ENCODE results near the gene ARMS2. TPM values are rescaled to one million over a fixed set of nuclear protein-coding genes. Genes with fewer than 3 reads are reported as not detected.

The ARMS2 gene
- total RNA-seq, 1 donor from 2014 or later: not detected

DNA sequence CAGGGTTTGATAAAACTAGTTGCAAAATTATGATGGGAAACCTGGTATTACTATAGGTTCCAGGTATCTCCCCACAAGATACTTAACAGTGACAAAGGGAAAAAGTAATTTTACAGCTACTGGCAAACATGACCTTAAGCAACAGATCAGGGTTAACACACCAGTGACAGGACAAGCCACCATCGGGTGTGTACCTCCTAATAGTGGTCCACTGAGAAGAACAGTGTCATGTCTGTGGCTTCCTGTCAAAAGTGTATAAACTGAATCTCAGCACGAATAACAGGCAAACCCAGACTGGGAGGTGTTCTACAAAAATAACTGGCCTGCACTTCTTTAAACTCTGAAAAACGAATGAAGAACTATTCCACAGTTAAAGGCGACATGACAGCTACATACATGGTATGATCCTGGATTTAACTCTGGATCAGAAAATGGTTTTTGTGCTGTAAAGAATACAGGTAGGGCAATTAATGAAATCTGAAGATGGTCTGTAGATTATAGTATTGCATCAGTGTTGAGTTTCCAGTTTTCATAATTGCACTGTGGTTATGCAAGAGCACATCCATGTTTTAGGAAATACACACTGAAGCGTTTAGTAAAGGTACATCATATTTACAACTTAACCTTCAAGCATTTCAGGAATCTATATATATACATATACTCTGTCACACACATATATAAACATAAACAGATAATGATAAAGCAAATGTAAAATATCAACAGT lies 32.0 kb upstream of the ARMS2 start:
- H3K9me3 ChIP-seq: no peaks in the 10 kb centered on the region
- peaks cover 0 to 15% of the 10 kb centered on the region in 2 donors for H3K36me3 ChIP-seq
- H3K27me3 ChIP-seq: no peaks in the 10 kb centered on the region
- DNase-seq (ENCODE audit: extremely low spot score in 2 of 2): no peak
- H3K27ac ChIP-seq: no peak overlapping the region
- TF ChIP-seq POLR2A (IDR thresholded peaks at IDR 0.05) (no peak), POLR2AphosphoS5 (IDR thresholded peaks at IDR 0.05; ENCODE audit: insufficient read depth in 1 of 2, low read depth in 1 of 2) (no peak)
- TF ChIP-seq, protein P1, sequence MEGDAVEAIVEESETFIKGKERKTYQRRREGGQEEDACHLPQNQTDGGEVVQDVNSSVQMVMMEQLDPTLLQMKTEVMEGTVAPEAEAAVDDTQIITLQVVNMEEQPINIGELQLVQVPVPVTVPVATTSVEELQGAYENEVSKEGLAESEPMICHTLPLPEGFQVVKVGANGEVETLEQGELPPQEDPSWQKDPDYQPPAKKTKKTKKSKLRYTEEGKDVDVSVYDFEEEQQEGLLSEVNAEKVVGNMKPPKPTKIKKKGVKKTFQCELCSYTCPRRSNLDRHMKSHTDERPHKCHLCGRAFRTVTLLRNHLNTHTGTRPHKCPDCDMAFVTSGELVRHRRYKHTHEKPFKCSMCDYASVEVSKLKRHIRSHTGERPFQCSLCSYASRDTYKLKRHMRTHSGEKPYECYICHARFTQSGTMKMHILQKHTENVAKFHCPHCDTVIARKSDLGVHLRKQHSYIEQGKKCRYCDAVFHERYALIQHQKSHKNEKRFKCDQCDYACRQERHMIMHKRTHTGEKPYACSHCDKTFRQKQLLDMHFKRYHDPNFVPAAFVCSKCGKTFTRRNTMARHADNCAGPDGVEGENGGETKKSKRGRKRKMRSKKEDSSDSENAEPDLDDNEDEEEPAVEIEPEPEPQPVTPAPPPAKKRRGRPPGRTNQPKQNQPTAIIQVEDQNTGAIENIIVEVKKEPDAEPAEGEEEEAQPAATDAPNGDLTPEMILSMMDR (IDR thresholded peaks at IDR 0.05): no peak
- H3K4me3 ChIP-seq: no peak overlapping the region
- peaks cover 24% of the 10 kb centered on the region for H3K4me1 ChIP-seq
- intact Hi-C loops (cut with DNase I): no loop called here

DNA sequence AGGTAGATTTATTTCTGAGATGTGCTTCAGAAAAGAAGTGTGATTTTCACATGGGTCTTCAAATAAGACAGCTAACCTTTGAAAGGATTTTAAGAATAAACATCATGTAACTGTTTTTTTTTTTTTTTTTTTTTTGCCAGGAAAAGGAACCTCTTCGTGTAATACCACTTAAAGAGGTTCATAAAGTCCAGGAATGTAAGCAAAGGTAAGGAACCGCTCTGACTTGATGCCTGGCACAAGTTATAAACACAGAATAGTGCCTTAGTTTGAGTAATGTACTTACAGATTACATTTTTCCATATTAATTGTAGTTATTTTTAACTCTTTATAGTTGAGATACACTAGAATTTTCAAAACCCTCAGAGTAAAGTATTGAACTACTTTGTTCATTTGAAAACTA lies 30.4 kb upstream of the ARMS2 start:
- Histone ChIP-seq H3K9me3 (no peaks in the 10 kb centered on the region), H3K36me3 (peaks cover 0 to 15% of the 10 kb centered on the region in 2 donors), H3K27me3 (no peaks in the 10 kb centered on the region), H3K4me3 (no peak overlapping the region), H3K4me1 (peaks cover 23% of the 10 kb centered on the region), H3K27ac (no peak overlapping the region)
- intact Hi-C loops (cut with DNase I): no loop called here
- TF ChIP-seq, protein P1 (IDR thresholded peaks at IDR 0.05): no peak
- TF ChIP-seq POLR2AphosphoS5 (IDR thresholded peaks at IDR 0.05; ENCODE audit: insufficient read depth in 1 of 2, low read depth in 1 of 2): no peak
- no peak for TF ChIP-seq POLR2A (IDR thresholded peaks at IDR 0.05)
- no peak for DNase-seq (ENCODE audit: extremely low spot score in 2 of 2)

DNA sequence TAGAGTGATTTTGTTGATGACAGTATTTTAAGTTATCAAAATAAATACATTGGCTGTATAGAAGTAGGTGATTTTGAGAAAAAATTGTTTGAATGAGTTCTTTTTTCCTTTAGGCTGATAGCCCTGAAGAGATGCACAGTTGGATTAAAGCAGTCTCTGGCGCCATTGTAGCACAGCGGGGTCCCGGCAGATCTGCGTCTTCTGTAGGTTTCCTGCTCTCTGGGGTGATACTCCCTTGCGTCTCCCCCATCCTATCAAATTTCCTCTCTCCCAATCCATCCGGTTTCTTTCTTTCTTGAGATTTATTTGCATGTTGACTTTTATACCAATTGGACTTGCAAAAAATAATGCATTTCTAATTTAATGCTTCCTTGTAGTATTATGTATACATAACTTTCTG lies 27.6 kb upstream of the ARMS2 start:
- no peaks in the 10 kb centered on the region for H3K27me3 ChIP-seq
- no peak overlapping the region for H3K27ac ChIP-seq
- no peak overlapping the region for H3K4me3 ChIP-seq
- intact Hi-C loops (cut with DNase I): no loop called here
- no peak for DNase-seq (ENCODE audit: extremely low spot score in 2 of 2)
- TF ChIP-seq POLR2A (IDR thresholded peaks at IDR 0.05) (no peak), POLR2AphosphoS5 (IDR thresholded peaks at IDR 0.05; ENCODE audit: insufficient read depth in 1 of 2, low read depth in 1 of 2) (no peak)
- TF ChIP-seq, protein P1 (IDR thresholded peaks at IDR 0.05): no peak
- H3K9me3 ChIP-seq: no peaks in the 10 kb centered on the region
- no peaks in the 10 kb centered on the region for H3K4me1 ChIP-seq
- peaks cover 0 to 15% of the 10 kb centered on the region in 2 donors for H3K36me3 ChIP-seq

DNA sequence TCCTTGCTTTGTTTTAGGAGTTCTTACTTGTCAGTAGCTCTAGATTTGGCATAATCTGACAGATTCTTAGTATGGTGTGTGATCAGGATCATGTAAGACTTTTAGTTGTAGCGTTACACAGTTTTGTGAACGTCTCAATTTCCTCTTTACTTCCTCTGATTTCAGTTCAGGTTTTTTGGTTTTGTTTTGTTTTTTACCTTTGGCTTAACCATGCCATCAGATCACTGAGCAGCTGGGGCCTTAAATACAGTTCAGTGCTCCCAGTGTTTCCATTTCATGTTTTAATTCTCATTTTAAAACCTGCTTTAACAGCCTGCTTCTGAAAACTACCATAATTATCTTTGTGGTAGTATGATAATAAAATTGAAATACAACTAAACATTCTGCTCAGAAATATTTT lies 27.2 kb upstream of the ARMS2 start:
- Histone ChIP-seq H3K4me3 (no peak overlapping the region), H3K27ac (no peak overlapping the region), H3K27me3 (no peaks in the 10 kb centered on the region), H3K4me1 (no peaks in the 10 kb centered on the region), H3K36me3 (peaks cover 0 to 15% of the 10 kb centered on the region in 2 donors), H3K9me3 (no peaks in the 10 kb centered on the region)
- DNase-seq (ENCODE audit: extremely low spot score in 2 of 2): no peak
- intact Hi-C loops (cut with DNase I): no loop called here
- no peak for TF ChIP-seq POLR2AphosphoS5 (IDR thresholded peaks at IDR 0.05; ENCODE audit: insufficient read depth in 1 of 2, low read depth in 1 of 2)
- TF ChIP-seq POLR2A (IDR thresholded peaks at IDR 0.05): no peak
- TF ChIP-seq, protein P1 (IDR thresholded peaks at IDR 0.05): no peak

DNA sequence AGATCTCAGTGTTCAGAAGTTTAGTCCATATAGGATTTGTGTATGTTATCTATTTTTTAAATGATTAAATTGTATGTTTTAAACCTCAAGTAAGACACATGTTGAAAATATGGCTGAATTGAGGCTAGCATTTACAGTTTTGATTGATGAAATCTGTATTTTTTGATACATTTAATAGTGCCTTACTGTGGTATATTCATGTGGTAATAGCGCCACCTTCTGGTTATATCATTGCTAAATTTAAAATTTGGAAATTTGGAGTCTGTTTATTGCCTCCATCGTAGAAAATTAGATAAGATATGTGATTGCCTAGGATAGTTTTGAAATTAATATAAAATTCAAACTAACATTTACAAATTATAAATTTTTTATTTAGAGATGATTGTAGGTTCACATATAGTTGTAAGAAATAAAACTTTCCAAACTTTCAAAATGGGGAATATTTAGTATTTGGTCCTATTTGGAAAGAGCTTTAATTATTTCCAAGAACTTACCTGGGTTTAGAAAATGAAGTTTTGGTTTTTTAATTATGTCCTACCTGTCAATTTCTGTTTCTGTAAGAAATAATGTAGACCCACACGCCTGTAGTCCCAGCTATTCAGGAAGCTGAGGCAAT lies 19.1 kb upstream of the ARMS2 start:
- no peak overlapping the region for H3K27ac ChIP-seq
- peaks cover 7% of the 10 kb centered on the region for H3K9me3 ChIP-seq
- H3K4me1 ChIP-seq: no peaks in the 10 kb centered on the region
- no peak overlapping the region for H3K4me3 ChIP-seq
- DNase-seq (ENCODE audit: extremely low spot score in 2 of 2): no peak
- no peaks in the 10 kb centered on the region for H3K27me3 ChIP-seq
- TF ChIP-seq POLR2AphosphoS5 (IDR thresholded peaks at IDR 0.05; ENCODE audit: insufficient read depth in 1 of 2, low read depth in 1 of 2): peak in 1 of 2 donors; percentile 14
- TF ChIP-seq, protein P1 (IDR thresholded peaks at IDR 0.05): peak; percentile 45 to 71 (median 57)
- no peak for TF ChIP-seq POLR2A (IDR thresholded peaks at IDR 0.05)
- H3K36me3 ChIP-seq: no peaks in the 10 kb centered on the region
- intact Hi-C loops (cut with DNase I): loop anchor here (5.0 kb wide), 1 partner anchor 138 kb away; no protein-coding TSS in a partner anchor

Data from vagina (tissue), 2 donors.